GM18511 (cell line): ENCODE results near the gene EXOC3L4.

ENCODE experiments used
- ATAC-seq: cut with Tn5 transposase; IDR thresholded peaks from one replicate; pipeline ENCODE4 v1.9.1; 2021; ENCODE audit warnings: mild to moderate bottlenecking, moderate library complexity; ENCODE audit not compliant: unreplicated experiment

EXOC3L4 gene

DNA sequence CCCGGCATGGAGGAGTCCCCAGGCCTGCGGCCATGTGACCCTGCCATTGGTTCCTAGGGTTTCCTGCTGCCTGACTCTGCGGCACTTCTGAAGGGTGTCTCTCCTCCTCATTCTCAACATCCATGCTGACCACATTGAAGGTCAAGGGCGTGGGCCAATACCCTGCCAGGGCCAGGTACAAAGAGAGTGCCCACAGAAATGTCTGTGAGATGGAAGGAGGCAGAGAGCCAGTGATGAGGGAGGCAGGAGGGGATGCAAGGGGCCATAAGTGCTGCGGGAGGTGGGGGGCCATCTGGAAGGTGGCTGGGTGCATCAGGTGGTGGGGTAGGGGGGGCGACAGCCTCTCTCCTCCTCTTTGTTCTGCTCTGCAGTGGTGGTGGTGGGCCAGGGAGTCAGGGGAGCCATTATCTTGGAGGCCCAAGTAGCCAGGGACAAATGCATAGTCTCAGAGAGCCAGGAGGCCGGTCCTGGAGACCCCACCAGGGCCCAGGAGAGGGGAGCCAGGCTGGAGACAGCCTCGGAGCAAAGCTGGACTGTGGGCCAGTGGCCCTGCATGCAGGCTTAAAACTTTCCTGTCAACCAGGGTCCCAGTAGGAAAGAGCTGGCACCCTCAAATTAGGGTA, 24.2 kb upstream of the EXOC3L4 start:
- ATAC-seq, result no peak

DNA sequence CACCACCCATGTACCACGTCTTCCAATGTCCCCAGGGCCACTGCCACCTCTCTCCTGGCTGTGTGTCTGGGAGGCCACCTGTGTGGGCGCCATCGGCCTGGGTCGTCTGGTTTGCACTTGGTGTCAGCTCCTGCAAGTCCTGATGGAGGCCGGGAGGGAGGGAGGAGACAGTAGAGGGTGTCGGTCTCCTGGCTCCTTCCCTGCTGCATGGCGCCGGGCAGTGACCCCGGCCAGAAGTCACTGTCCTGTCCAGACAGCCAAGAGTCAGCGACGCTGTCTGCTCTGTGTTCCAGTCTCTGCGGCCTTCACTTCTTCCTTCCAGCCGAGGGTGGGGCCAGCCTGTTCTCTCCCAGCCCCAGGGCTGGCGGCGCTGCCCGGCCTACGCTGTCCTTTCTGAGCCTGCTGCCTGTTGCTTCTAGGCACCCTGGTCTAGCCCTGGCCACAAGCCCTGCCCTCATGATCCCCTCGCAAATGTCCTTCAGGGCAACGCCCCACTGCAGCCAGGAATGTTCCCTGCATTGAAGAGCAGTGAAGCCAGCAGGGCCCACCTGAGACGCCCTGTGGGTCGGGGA, 23.5 kb upstream of the EXOC3L4 start:
- ATAC-seq, result no peak

DNA sequence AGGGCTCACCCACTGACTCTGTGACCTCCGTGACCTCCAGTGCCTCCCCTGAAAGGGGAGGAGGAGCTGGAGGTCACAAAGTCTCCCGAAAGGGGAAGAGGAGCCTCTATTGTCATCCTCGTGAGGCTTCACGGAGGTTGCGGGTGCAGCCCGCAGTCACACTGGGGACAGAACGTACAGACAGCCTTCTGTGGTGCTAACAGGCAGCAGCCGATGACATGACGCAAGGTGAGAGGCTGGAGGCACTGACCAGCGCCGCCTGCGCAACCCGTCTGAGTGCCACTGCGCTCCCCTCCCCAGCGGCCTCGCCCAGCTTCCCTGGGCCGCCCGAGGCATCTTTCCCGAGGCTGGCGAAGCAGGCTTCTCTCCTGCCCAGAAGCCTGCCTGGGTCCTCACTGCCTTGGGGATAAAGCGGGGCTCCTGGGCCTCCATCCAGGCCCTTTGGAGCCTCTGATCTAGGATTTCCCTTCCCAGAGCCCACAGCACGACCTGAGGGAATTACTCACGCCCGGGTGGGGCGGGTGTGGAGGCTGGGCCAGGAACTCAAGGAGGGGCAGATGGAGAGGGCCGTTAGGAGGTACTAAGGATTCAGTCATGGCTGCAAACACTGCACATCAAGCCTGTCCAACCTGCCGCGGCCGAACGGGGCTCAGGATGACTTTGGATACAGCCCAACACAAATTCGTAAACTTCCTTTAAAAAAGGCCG, 22.8 kb upstream of the EXOC3L4 start:
- no peak for ATAC-seq

DNA sequence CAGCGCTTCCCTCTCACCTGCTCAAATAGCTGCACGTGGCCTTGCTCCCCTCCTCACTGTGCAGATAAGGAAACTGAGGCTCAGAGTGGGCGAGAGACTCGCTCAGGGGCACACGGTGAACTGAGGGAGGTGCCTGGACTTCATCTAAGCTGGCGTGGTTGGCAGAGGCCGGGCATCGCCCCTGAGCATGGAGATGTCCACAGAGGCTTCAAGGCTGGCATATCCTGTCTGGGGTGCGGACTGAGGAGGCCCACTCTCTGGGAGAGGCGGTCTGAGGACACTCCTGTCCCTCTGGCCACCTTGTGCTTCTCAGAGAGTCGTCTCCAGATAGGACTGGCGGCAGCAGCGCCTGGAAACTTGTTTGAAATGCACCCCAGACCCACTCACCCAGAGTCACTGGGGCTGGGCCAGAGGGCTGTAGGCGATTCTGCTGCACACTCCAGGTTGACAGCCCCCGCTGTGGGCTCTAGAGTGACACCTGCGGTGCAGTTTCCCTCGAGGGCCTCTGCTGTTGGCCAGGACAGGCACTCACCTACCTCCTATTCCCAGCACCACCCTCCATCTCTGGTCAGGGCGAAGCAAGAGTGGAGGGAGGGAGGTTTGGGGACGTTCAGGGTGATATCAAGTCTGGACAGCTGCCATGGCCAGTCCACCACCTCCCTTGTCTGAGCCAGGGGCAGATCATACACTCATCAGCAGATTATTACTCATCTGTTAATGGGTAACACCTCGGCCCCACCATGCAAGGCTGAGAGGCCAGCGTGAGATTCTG, 21.7 kb upstream of the EXOC3L4 start:
- ATAC-seq, result no peak

DNA sequence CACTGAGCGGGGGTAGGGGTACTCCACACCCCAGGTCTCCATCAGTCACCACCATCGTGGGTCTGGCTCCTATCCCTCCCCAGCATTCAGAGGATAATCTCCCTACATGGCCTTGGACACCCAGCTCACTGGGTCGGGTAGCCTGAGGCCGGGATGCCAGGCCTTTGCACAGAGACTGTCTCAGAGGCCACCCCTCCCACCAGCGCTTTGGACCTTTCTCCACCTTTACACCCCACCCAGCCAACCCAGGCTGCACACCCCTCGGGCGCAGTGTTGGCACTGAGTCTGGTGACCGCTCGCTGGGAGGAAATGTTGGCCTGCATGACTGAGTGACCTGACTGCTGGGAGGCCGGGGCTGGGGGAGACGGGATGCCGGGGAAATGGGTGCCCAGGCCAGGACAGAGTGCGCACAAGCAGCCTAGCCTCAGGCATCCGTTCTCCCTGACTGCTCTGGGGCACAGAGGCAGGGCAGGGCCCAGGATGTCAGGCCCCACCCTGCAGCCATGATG, 21.1 kb upstream of the EXOC3L4 start:
- no peak for ATAC-seq

DNA sequence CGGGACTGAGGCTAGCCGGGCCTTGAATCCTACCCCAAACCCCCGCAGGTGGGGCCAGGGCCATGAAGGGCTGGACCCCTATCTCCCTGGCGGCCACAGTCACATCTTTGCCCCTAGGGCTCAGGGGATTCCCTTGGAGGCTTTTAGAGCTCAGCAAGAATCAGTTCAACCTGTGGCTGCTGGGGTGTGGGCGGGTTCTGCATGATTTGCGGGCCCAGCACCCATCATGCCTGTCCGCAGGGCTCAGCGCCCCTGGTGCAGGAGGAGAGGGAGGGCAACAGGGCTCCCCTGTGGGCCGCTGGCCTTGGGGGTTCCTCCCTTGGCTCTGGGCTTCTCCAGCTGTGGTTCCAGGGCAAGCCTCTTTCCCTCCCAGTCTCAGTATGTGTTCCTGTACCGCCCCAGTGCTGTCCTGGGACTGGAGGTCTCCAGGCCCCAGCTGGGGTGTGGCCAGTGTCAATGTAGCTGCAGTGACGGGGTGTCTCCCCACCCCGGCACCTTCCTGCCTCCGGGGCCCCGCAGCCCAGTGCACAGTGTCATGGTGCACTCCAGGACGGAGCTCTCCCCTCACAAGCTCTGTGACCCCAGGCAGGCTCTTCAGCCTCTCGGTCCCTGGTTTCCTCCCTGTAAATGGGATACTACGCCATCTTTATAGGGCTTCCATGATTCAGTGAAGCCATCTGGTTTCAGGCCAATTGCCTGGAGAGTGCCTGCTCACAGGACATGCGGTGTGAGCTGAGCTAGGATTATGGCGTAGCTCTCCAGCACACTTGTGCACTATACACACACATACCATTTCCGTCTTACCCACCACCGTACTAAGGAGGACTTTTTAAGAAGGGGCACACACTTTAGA, 20.4 kb upstream of the EXOC3L4 start:
- no peak for ATAC-seq

DNA sequence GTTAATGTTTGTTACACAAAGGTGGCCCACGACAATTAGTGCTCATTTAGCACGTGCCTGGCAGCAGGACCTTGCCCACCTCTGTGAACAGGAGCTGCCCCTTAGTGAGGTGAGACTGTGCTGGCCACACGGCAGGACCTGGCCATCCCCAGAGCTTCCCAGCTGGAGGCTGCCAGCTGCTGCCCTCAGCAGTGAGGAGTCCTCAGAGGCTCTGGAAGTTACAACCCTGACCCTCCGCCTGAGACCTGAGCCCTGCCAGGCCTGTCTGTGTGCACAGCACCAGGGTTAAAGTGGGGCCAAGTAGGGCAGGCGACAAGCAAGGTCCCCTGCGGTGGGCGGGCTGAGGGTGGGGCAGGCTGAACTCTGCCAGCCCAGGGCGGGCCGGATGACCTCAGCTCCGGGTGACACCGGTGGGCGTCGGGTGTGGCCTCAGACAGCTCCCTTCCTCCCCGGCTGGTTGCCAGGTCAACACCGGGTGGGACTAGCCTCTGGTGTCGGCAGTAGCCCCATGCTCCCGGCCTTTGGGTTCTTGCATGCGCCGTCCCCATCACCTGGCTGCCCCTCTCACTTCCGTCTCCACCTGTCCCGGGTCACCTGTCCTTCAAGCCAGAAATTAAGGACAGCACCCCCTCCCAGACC, 19.7 kb upstream of the EXOC3L4 start:
- ATAC-seq, result no peak

DNA sequence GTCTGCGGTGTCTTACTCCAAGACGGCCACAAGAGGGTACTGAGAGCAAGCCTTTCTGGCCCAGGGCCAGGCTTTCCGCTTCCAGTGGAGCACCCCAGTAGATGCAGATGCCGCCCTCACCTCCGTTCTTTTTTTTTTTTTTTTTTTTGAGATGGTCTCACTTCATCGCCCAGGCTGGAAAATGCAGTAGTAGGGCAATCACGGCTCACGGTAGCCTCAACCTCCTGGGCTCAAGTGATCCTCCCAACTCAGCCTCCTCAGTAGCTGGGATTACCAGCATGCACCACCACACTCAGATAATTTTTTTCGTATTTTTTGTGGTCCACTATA, 16.1 kb upstream of the EXOC3L4 start:
- peak; percentile 67 for ATAC-seq

DNA sequence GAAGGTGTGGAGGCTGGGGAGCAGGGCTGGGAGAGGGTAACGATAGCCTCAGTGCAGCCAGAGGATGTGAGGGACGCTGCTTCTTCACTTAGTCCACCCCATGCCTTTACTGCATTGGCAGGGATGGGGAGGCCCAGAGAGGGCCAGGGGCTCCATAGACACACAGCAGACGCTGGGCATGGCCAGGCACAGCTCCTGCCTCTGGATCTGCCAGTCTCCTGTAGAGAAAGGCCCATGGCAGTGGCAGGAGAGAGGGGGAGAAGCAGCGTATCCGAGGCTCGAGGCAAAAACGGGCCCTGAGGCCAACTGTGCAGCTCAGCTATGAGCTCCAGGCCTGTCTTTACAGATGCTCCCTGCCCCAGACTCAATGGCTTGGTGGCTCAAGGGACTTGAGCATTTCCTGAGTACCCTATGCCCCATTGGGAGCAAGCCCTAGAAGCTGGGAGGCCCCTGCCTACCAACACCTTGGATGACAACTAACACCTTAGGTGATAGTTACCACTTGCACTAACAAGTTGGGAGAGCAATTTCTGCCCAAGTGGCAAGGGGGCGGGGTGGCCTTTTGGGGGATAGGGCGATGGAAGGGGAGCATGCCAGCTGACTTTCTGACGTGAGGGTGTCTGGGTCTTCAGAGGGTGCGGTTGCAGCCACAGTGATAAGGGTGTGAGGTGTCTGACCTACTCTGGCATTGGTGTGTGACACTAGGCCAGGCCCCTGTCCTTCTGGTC, 15.5 kb upstream of the EXOC3L4 start:
- ATAC-seq, result no peak

DNA sequence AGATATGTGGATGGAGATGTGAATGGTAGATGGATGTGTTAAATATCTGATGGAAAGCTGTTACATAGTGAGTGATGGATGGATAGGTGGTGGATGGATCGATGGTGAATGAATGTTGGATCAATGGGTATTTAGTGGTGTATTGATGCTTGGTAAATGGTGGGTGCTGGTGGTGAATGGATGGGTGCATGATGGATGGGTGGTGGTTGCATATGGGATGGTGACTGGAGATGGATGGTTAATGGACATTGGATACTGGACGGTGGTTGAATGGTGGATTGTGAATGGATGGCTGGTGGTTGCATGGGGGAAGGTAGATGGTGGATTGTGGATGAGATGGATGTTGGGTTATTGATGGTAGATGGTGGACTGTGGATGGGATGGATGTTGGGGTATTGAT, 12.6 kb upstream of the EXOC3L4 start:
- no peak for ATAC-seq

DNA sequence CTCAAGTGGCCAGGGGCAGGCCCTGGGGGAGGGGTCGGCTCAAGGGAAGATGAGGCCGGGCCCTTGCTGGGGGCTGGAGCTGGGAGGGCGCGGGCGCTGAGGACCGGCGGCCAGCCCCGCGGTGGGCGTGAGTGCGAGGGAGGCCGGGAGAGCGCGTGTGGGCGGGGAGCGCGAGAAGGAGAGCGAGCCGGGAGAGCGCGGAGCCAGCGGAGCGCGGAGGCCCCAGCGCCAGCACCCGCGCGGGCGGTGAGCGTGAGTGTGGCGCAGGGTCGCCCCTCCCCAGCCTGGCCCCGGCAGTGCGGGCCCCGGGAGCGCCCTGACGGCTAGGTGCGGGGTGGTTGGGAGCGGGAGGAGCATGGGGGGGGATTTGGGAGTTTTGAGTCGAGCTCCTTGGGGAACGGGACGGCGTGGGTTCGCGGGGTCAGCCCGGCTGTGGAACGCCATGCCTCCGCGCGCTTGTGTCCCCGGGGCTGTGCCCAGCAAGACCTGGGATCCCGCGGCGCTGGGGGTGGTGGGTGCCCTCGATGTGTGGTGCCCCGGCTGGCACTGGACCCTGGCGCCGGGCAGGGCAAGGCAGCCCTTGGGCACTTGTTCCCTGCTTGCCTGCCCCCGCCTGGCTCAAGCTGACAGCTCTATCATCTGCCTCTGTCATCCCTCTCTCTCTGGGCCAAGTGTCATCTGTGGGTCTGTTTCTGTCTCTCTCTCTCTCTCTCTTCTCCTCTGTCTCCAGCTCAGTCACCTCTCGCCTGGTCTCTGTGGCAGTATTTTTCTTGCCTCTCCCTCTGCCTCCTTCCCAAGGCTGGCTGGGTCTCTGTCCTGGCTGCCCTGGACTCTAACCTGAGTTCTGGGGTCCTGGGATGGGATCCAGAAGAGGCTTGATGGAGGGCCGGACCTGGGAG, 10.3 kb upstream of the EXOC3L4 start, which contains the start of gene LBHD2:
Gene LBHD2 (plus strand): TSS at position 190 of the 899 bp plus-strand sequence. CDS start 1,803 bp downstream, outside the sequence.
- ATAC-seq, result no peak

DNA sequence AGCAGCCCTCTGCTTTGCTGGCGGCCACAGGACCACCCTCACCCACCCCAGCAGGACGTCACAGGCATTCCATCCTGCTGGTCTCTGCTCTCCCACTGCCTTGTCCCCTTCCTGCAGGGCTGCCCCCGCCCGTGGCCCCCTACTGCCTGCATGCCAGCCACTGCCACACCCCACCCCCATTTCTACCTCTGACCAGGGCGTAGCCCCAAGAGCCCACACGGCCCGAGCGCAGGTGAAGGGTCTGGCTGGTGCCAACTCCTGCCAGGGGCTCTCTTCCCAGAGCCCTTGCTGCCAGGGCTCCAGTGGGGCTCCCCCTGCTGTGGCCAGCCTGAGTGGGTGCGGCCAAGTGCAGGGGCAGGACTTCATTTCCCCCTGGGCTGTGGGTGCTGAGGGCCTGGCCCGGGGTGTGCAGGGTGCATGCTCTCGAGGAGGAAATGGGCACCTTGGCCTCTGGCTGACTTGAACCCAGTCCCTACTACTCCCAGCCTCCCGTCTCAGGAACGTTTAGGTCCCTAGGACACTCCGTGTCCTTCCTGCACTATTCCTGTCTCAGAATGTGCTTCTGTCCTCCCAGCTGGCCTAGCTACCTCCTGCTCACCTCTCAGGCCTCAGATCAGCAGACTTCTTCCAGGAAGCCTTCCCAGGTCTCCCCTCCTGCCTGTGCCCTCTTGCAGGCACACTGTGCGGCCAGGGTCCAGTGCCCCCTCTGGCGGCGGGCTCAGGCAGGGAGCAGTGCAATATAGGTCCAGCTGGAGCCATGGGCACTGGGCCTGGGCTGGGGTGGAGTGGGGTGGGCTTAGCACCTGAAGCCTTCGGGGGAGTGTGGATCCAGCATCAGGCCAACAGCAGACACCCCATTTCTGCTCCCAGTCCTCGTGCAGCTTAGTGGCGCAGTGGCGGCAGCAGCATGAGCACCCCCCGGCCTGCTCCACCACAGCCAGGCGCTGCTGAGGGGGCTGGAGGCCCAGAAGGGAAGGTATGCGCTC, 9.1 kb upstream of the EXOC3L4 start:
- ATAC-seq, result no peak

DNA sequence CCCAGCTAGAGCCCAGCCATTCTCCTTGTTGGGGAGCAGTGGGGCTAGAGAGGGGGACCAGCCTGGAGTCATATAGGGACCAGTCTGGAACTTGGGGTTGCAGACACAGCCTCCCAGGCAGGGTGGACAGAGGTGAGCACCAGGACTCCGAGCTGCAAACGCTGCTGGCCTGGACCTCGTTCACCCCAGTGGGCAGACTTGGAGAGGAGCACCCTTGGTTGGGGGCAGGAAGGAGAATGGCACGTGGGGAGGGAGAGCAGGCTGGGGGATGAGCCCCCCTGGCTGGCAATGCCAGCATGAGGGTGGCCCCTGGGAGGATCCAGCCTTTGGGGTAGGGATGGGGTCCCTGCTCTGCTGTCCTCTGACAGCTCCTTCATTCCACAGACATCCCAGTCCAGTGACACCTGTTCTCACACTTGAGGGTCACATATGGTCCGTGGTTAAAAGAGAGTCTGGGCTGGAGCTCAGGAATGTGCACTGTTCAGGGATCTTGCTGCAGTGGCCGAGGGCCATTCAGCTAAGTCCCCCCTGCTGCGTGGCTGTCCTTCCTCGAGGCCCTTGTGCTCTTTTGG, 7.7 kb upstream of the EXOC3L4 start:
- no peak for ATAC-seq

DNA sequence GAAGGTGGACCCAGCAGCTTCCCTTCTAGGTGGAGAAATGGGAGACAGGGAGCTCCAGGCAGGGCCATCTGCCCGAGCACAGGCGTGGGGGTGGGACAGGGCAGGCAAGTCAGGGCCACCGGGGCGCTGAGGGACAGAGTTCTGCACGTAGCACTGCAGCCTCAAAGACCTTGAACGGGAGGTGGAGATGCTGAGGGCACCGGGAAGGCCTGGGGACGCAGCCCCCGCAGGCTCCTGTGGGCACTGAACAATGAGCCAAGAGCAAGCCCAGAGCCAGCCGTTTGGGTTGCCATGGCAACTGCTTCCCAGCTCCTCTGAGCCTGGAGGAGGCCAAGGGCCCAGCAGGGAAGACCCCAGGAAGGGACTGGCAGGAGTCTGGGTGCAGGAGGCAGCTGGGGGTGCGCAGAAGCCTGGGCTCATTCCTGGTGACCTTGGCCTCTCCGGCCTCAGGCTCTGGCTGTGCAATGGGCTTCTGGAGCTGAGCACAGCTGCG, 7.1 kb upstream of the EXOC3L4 start:
- no peak for ATAC-seq

DNA sequence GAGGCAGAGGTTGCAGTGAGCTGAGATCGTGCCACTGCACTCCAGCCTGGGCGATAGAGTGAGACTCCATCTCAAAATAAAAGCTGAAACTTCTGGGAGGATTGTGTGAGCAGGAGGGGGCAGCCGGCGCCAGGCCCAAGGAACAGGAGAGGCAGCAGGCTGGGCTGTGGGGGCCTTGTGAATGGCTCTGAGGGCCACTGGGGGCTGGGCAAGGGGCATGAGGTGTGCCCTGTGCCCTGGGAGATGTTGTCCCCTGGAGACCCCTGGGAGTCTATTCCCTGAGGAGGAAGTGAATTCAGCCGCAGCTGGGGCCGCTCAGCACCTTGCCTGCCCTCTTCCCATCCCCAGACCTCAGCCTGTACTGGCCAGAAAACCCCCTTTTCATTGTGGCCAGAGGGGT, 5.6 kb upstream of the EXOC3L4 start:
- no peak for ATAC-seq

DNA sequence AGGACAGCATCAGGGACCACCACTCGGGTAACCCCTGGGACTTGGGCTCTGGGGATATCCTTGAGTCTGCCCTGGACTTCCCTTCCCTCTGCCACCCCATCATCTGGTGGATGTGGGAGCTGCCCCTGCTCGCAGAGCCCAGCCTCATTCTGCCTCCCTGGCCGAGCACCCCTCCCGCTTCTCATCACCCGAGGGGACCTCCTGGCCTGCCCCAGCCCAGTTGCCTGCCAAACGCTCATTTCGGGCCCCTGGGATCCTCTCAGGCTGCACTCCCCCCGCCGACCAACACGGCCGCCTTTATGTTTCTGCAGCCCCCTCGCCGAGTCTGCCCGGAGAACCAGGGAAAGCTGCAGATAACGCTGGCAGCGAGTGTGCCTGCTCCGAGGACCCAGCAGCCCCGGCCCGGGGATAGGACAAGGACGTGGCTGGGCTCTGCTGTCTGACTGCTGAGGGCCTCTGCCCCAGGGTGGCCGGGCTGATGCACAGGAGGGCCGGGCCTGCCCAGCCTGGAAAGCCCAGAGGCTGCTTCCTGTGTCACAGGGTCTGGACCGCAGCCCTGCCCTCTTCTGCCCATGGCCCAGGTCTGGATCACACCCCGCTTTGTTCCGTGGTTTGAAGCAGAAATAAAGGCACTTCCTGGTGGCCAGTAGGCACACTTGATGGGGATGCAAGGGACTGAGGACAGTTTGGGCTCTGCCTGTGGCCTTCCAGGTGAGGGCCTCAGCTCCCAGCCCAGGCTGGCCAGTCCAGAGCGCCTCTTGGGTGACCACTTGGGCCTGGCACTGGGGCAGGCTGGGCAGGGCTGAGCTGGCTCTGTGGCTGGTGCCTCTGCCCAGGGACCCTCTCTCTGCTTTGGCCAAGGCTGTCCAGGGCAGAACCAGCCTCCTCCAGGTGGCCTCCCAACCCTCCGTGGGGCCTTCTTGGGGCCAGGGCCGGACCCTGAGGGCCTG, 4.9 kb upstream of the EXOC3L4 start:
- no peak for ATAC-seq
